HFFc6 (cell line): ENCODE data around the gene CCDC188. TPM values are rescaled to one million over a fixed set of nuclear protein-coding genes. Genes with fewer than 3 reads are reported as not detected.
A peak's percentile ranks its signal among the peaks of the same experiment; 100 is the strongest.

ENCODE experiments used
- DNase-seq: peaks from one replicate; pipeline ENCODE4 v3.0.0-alpha.2; 2018
- H3K27ac Mint-ChIP-seq: 2 replicates; pipeline ENCODE4 v1.8.0; 2020; ENCODE audit warnings: mild to moderate bottlenecking, mixed read lengths
- H3K27me3 Mint-ChIP-seq: 2 replicates; pipeline ENCODE4 v1.8.0; 2021; ENCODE audit warnings: mild to moderate bottlenecking, moderate library complexity, mixed read lengths; ENCODE audit not compliant: insufficient read depth
- H3K36me3 Mint-ChIP-seq: 2 replicates; pipeline ENCODE4 v1.8.0; 2021; ENCODE audit warnings: low read depth, mixed read lengths
- H3K4me1 Mint-ChIP-seq: 2 replicates; pipeline ENCODE4 v1.8.0; 2020; ENCODE audit warnings: low read depth, mixed read lengths
- H3K4me3 Mint-ChIP-seq: 2 replicates; pipeline ENCODE4 v1.8.0; 2020; ENCODE audit warnings: mild to moderate bottlenecking, moderate library complexity, mixed read lengths
- H3K9me3 Mint-ChIP-seq: 2 replicates; pipeline ENCODE4 v1.8.0; 2020; ENCODE audit warnings: mild to moderate bottlenecking, mixed read lengths
- total RNA-seq, 6 experiments: library from RNA; stranded (reverse); fragmentation: NEBNext Ultra II Directional; extraction: Animal tissue kit (Norgen Biotek cat#: 25700); gene quantifications; 2 replicates in 1 of 6; 3 replicates in 5 of 6; pipeline ENCODE4 v1.2.3, GENCODE V29; 2021
- TF ChIP-seq, protein P1 (sequence below): fragments of 200-600 bp; sonication (generic); IDR thresholded peaks from 2 replicates; pipeline ENCODE4 v1.5.0; 2021; ENCODE audit warnings: antibody characterized with exemption, mild to moderate bottlenecking

Gene CCDC188
- total RNA-seq, 6 experiments from 2014 or later: 0.54 to 3.9 (median 2.8) TPM; not detected in 1

DNA sequence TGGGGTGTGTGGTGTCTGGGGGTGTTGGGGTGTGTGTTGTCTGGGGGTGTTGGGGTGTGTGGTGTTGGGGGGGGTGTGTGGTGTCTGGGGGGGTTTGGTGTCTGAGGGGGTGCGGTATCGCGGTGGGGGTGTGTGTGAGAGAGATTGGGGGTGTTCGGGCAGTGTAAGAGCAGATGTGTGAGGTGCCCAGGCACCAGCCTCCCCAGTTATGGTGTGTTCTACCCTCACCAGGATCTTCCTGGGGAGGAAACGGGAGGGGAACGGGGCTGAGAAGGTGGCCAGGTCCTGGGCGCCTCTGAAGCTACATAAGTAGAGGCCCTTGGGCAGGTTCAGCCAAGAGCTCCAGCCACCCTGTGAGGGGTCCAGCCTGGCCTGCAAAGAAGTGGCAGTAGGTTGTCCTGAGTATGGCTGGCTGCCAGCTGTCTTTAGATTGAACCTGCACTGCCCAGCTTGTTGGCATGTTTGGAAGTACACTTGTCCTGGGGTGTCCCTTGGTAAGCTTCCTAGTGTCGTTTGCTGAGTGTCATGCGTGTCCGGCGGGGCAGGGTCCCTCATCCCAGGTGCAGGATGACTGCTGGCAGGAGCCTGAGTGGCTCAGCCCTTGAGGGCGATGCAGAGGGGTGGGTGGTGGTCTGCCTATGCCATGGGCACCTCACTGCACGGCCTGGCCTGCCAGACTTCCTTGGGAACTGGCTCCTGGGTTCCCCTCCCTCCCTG, 27.3 kb downstream of the CCDC188 start:
- Mint-ChIP-seq H3K27me3 (peaks cover 3% of the 10 kb centered on the region), H3K4me3 (no peak overlapping the region), H3K36me3 (peaks cover 18% of the 10 kb centered on the region; the same call in 1 of the 2 replicates), H3K4me1 (peaks cover 10% of the 10 kb centered on the region), H3K9me3 (no peaks in the 10 kb centered on the region), H3K27ac (no peak overlapping the region)
- DNase-seq: no peak
- TF ChIP-seq, protein P1, sequence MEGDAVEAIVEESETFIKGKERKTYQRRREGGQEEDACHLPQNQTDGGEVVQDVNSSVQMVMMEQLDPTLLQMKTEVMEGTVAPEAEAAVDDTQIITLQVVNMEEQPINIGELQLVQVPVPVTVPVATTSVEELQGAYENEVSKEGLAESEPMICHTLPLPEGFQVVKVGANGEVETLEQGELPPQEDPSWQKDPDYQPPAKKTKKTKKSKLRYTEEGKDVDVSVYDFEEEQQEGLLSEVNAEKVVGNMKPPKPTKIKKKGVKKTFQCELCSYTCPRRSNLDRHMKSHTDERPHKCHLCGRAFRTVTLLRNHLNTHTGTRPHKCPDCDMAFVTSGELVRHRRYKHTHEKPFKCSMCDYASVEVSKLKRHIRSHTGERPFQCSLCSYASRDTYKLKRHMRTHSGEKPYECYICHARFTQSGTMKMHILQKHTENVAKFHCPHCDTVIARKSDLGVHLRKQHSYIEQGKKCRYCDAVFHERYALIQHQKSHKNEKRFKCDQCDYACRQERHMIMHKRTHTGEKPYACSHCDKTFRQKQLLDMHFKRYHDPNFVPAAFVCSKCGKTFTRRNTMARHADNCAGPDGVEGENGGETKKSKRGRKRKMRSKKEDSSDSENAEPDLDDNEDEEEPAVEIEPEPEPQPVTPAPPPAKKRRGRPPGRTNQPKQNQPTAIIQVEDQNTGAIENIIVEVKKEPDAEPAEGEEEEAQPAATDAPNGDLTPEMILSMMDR: no peak

DNA sequence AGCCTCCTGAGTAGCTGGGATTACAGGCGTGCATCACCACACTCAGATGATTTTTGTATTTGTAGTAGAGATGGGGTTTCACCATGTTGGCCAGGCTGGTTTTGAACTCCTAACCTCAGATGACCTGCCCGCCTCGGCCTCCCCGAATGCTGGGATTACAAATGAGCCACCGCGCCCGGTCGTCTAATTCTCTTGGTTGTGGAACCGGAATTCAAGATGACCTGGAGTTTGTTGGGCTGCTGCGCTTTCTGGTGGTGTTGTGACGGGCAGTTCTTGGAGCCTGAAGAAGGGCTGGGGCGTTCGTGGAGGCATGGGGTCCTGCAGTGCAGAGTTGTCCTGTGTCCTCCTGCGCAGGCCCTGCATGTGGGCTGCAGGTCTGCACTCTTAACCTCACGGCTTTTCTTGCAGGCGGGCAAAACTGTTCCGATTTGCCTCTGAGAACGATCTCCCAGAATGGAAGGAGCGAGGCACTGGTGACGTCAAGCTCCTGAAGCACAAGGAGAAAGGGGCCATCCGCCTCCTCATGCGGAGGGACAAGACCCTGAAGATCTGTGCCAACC, 28.9 kb downstream of the CCDC188 start:
- H3K27me3 Mint-ChIP-seq: peaks cover 4% of the 10 kb centered on the region; the same call in 1 of the 2 replicates
- no peak overlapping the region for H3K4me3 Mint-ChIP-seq
- H3K4me1 Mint-ChIP-seq: peaks cover 13% of the 10 kb centered on the region
- DNase-seq: no peak
- peaks cover 13% of the 10 kb centered on the region; the same call in 1 of the 2 replicates for H3K36me3 Mint-ChIP-seq
- no peaks in the 10 kb centered on the region for H3K9me3 Mint-ChIP-seq
- no peak overlapping the region for H3K27ac Mint-ChIP-seq
- TF ChIP-seq, protein P1: no peak

DNA sequence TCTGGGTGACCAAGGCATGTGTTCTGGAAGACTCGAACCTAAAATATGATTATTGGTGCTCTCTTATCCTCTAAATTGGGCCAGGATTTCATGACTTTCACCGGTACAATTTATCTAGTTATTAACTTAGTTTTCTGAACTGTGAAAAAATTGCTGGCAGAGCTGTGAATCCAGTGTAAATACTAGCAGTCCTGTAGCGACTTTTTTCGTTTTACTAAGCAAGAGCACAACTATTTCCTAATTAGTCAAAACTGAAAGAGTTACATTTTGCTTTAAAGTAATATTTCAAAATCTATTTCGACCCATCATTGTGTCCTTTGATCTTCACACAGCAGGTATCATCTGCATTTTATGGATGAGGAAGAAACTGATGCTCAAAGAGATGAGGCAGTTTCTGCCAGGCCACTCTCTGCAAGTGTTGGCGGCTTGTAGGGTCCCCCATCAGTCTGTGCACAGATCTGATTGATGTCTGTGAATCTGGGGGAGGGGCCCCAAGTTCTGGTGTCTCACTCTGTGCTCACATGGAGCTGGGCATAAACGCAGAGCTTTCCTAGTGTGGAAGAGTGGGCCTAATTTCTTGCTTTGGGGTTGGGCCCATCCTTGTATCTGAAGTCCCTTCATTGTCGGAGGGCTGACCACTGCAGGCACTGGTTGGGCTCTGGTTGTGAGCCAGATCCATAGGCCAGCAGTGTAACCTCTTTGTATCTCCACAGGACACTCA, 32.4 kb downstream of the CCDC188 start:
- TF ChIP-seq, protein P1: no peak
- H3K27me3 Mint-ChIP-seq: peaks cover 7% of the 10 kb centered on the region
- peak overlapping the region; percentile 76 for H3K27ac Mint-ChIP-seq
- H3K36me3 Mint-ChIP-seq: peaks cover 19% of the 10 kb centered on the region
- no peaks in the 10 kb centered on the region for H3K9me3 Mint-ChIP-seq
- DNase-seq: no peak
- H3K4me1 Mint-ChIP-seq: peaks cover 17% of the 10 kb centered on the region
- peak overlapping the region; percentile 95 for H3K4me3 Mint-ChIP-seq

DNA sequence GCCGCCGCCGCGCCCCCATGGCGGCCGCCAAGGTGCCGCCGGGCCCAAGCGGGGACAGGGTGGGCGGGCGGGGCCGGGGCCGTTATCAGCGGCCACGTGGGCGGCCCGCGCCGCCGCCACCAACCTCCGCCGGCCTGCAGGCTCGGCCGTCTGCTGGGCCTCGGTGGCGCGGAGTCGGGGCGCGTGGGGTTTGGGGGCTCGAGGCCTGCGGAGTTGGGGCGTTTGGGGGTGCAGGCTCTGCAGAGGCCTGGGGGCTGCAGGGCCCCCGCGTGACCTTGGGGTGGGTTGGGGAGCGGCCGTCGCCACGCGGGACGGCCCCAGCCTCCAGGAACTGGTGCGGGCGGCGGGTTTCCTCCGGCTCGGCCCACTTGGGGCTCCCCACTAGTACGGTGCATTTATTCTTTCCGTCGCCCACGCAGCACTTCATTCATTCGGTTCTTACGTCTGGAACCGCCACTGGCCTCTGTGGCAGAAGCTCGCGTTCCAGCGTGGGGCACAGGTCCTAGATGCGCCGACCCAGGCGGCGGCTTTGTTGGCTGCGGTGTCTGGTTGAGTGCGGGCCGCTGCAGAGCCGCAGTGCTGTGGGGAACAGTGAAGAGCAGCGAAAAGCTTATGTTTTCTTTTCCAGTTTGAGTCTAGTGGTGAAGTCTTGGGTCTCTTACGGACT, 33.1 kb downstream of the CCDC188 start:
- peaks cover 17% of the 10 kb centered on the region for H3K4me1 Mint-ChIP-seq
- peaks cover 7% of the 10 kb centered on the region for H3K27me3 Mint-ChIP-seq
- peak overlapping the region; percentile 76 for H3K27ac Mint-ChIP-seq
- peak; percentile 18 for DNase-seq
- H3K36me3 Mint-ChIP-seq: peaks cover 19% of the 10 kb centered on the region
- H3K4me3 Mint-ChIP-seq: peak overlapping the region; percentile 95
- no peaks in the 10 kb centered on the region for H3K9me3 Mint-ChIP-seq
- TF ChIP-seq, protein P1: no peak

DNA sequence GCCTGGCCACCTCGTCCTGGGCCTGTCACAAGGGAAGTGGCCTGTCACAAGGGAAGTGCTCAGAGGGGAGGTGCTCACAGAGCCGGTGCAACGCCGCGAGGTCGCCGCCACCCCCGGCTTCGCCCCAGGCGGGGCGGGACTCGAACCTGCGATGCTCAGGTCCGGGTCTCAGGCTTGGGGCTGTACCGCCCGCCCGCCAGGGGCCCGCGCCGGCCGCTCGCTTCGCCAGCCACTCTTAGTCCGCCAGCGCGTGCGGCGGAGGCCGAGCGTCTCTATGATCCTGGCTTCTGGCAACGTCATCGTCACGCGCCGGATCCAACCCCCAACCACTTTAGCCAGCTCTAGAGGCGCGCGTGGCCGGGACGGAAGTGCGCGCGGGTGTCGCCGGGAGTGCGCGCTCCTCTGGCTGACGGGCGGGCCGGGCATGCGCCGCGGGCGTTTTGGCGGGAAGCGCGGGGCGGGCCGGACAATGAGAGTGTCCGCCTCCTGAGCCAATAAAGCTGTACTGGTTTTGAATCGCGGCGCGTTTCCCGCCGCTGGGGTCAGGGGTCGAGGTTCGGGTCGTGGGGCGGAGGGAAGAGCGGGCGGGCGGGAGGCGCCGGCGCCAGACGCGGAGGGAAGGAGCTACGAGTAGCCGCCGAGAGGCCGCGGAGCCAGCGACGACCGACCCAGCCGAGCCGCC, 33.8 kb downstream of the CCDC188 start, which contains the start of gene TRMT2A:
TRMT2A (minus strand) TSS at position 276 of the 682 bp plus-strand sequence. CDS start 320 bp downstream, outside the sequence.
- TF ChIP-seq, protein P1: no peak; the same call in 1 of the 2 replicates
- peaks cover 19% of the 10 kb centered on the region for H3K36me3 Mint-ChIP-seq
- peaks cover 17% of the 10 kb centered on the region for H3K4me1 Mint-ChIP-seq
- DNase-seq: peak; percentile 97
- H3K27me3 Mint-ChIP-seq: peaks cover 7% of the 10 kb centered on the region
- peak within 1 kb of the TSS; percentile 81 for H3K27ac Mint-ChIP-seq
- no peaks in the 10 kb centered on the region for H3K9me3 Mint-ChIP-seq
- peak within 1 kb of the TSS; percentile 95 for H3K4me3 Mint-ChIP-seq
